HepG2 (cell line): ENCODE results near the gene FCN3. TPM values are rescaled to one million over a fixed set of nuclear protein-coding genes. Genes with fewer than 3 reads are reported as not detected.

ENCODE experiments used
- ATAC-seq: fragments of 200-7000 bp; cut with Tn5 transposase; 3 replicates; pipeline ENCODE4 v1.9.1; 2020; ENCODE audit warnings: mild to moderate bottlenecking, moderate library complexity
- BruUV-seq: library from RNA; stranded (reverse); fragments of 400-500 nt; replicated peaks from 2 replicates; lab custom pipeline; 2021; lab: Mats Ljungman, UMichigan
- CTCF ChIA-PET: fragments of 300-600 bp; formaldehyde crosslinking; extraction: SDS; loops from one replicate; lab custom pipeline; 2021; ENCODE audit warnings: low total read pairs, inconsistent platforms, low intra/inter-chr PET ratio; lab: Yijun Ruan, JAX
- POLR2A ChIA-PET: fragments of 350-600 bp; sonication (Branson Sonifier 250); formaldehyde crosslinking; loops from one replicate; lab custom pipeline; 2020; ENCODE audit warnings: antibody characterized with exemption, inconsistent platforms; lab: Yijun Ruan, JAX
- DNase-seq: peaks from one replicate; pipeline ENCODE4 v3.0.0-alpha.2; 2015; ENCODE audit warnings: low spot score
- FAIRE-seq: peaks from 3 replicates; lab custom pipeline; 2011; peaks lifted over from hg19 to GRCh38; lab: Jason Lieb, UNC
- H2AFZ ChIP-seq: one replicate; pipeline ENCODE4 v1.6.1; 2011; ENCODE audit warnings: low read length, inconsistent platforms
- H3K27ac ChIP-seq: fragments of 300-600 bp; 3 replicates; pipeline ENCODE4 v1.8.0; 2011; ENCODE audit warnings: mixed run types, mild to moderate bottlenecking, mixed read lengths, low read length, inconsistent platforms; ENCODE audit not compliant: insufficient read depth; ENCODE audit errors: extremely low read length
- H3K27me3 ChIP-seq, 2 experiments: fragments of 200-600 bp in 1 of 2; 2 replicates in 1 of 2; 3 replicates in 1 of 2; pipeline versions ENCODE4 v1.6.0 to v1.8.0; 2011; ENCODE audit warnings: low read length in 2 of 2, mild to moderate bottlenecking in 2 of 2, moderate library complexity in 2 of 2, inconsistent platforms in 1 of 2; ENCODE audit not compliant: insufficient read depth in 2 of 2, control insufficient read depth in 1 of 2
- H3K36me3 ChIP-seq, 2 experiments: fragments of 200-600 bp in 1 of 2; replicated peaks in 1 of 2; 2 replicates in 1 of 2; 3 replicates in 1 of 2; pipeline versions ENCODE4 v1.5.1 to v1.8.0; 2011; ENCODE audit warnings: low read length in 2 of 2, inconsistent platforms in 1 of 2; ENCODE audit not compliant: insufficient read depth in 2 of 2, control insufficient read depth in 1 of 2
- H3K4me1 ChIP-seq: 2 replicates; pipeline ENCODE4 v1.5.1; 2012; ENCODE audit warnings: low read length, inconsistent platforms; ENCODE audit not compliant: insufficient read depth
- H3K4me2 ChIP-seq: 2 replicates; pipeline ENCODE4 v1.6.0; 2011; ENCODE audit warnings: low read depth, low read length, inconsistent platforms
- H3K4me3 ChIP-seq, 3 experiments: fragments of 200-600 bp in 1 of 3; sonication (generic), shearing (Covaris generic) in 1 of 3; replicated peaks in 1 of 3; 2 replicates each; pipeline ENCODE4 v1.5.1; 2011 to 2016; ENCODE audit warnings: low read length in 3 of 3, inconsistent platforms in 2 of 3, low read depth in 2 of 3, mild to moderate bottlenecking in 2 of 3, control low read depth in 1 of 3, mixed read lengths in 1 of 3; ENCODE audit not compliant: insufficient read depth in 1 of 3
- H3K79me2 ChIP-seq: one replicate; pipeline ENCODE4 v1.6.1; 2011; ENCODE audit warnings: low read length, inconsistent platforms; ENCODE audit not compliant: insufficient read depth
- H3K9ac ChIP-seq: 2 replicates; pipeline ENCODE4 v1.6.0; 2011; ENCODE audit warnings: mild to moderate bottlenecking, low read depth, low read length, inconsistent platforms; ENCODE audit not compliant: insufficient read depth
- H3K9me3 ChIP-seq: 2 replicates; pipeline ENCODE4 v1.5.1; 2012; ENCODE audit warnings: mild to moderate bottlenecking, low read length
- H4K20me1 ChIP-seq: 2 replicates; pipeline ENCODE4 v1.6.0; 2011; ENCODE audit warnings: inconsistent platforms, mild to moderate bottlenecking, low read length, moderate library complexity; ENCODE audit not compliant: insufficient read depth
- CEBPB ChIP-seq: IDR thresholded peaks from 2 replicates; pipeline ENCODE4 v1.6.1; 2011; ENCODE audit warnings: low read depth, low read length, improper control_type of control experiment, borderline replicate concordance
- CERS6 ChIP-seq: sonication (generic); formaldehyde crosslinking; IDR thresholded peaks from 2 replicates; pipeline ENCODE4 v1.5.0; 2020; ENCODE audit warnings: missing genetic modification reagents
- HBP1 ChIP-seq: IDR thresholded peaks from 2 replicates; pipeline ENCODE4 v1.6.1; 2016; ENCODE audit warnings: low read depth, control low read depth
- NR2F6 ChIP-seq, 2 experiments: IDR thresholded peaks; 2 replicates each; pipeline ENCODE4 v1.6.1; 2016; ENCODE audit warnings: antibody characterized with exemption in 1 of 2, mild to moderate bottlenecking in 1 of 2
- PAWR ChIP-seq: sonication (generic); formaldehyde crosslinking; IDR thresholded peaks from 2 replicates; pipeline ENCODE4 v1.4.0; 2020; ENCODE audit warnings: missing genetic modification reagents, mild to moderate bottlenecking, borderline replicate concordance
- PTBP1 ChIP-seq: fragments of 200-400 bp; formaldehyde crosslinking; IDR thresholded peaks from 2 replicates; pipeline ENCODE4 v1.6.1; 2018; ENCODE audit warnings: low read length, low read depth; ENCODE audit not compliant: poor library complexity, severe bottlenecking
- RNF219 ChIP-seq: sonication (generic); formaldehyde crosslinking; IDR thresholded peaks from 2 replicates; pipeline ENCODE4 v1.5.0; 2020; ENCODE audit warnings: mild to moderate bottlenecking, missing genetic modification reagents
- TFDP1 ChIP-seq: IDR thresholded peaks from 2 replicates; pipeline ENCODE4 v1.6.1; 2016; ENCODE audit warnings: missing compliant biosample characterization, missing genetic modification reagents, borderline replicate concordance
- ZFAT ChIP-seq: sonication (generic); formaldehyde crosslinking; conservative IDR thresholded peaks from 2 replicates; pipeline ENCODE4 v1.8.1; 2023; ENCODE audit warnings: missing genetic modification reagents, inconsistent platforms
- ZFP1 ChIP-seq: IDR thresholded peaks from 2 replicates; pipeline ENCODE4 v1.6.1; 2016
- ZFYVE20 ChIP-seq: sonication (generic); formaldehyde crosslinking; IDR thresholded peaks from 2 replicates; pipeline ENCODE4 v1.8.0; 2023; ENCODE audit warnings: low read depth, mild to moderate bottlenecking, moderate library complexity, missing genetic modification reagents, borderline replicate concordance
- ZNF281 ChIP-seq: sonication (generic); formaldehyde crosslinking; IDR thresholded peaks from 2 replicates; pipeline ENCODE4 v1.4.0; 2020; ENCODE audit warnings: missing genetic modification reagents, borderline replicate concordance
- ZNF768 ChIP-seq: sonication (generic); formaldehyde crosslinking; IDR thresholded peaks from 2 replicates; pipeline ENCODE4 v1.4.0; 2020; ENCODE audit warnings: missing genetic modification reagents
- WGBS: methylation state at CpG from one replicate; pipeline ENCODE4 v1.1.6; 2017; ENCODE audit warnings: low lambda C conversion rate; 5-methylcytosine and 5-hydroxymethylcytosine counted together
- in situ Hi-C: cut with HindIII; loops from 2 replicates; pipeline ENCODE4 v1.10.0; 2017; ENCODE audit warnings: low pct_unique_long_range_greater_than_20kb; ENCODE audit not compliant: extremely low pct_ligation_motif_present
- intact Hi-C: fragments of 100-400 bp; cut with micrococcal nuclease; formaldehyde crosslinking; loops from one replicate; pipeline ENCODE4 v1.10.0; 2022; ENCODE audit not compliant: unreplicated experiment
- polyA plus RNA-seq, 8 experiments: library from polyadenylated mRNA; depleted of rRNA in 3 of 8; stranded (reverse) in 7 of 8; unstranded in 1 of 8; fragments of >200 nt; fragmentation: Illumina TruSeq in 4 of 8; extraction: Trizol in 4 of 8; gene quantifications; 2 replicates each; pipeline versions ENCODE4 v1.2.1 to v1.2.3, GENCODE V29; 2011 to 2016; ENCODE audit warnings: low read depth in 4 of 8, missing spikeins in 1 of 8, mixed read lengths in 1 of 8; ENCODE audit not compliant: insufficient read depth in 1 of 8
- total RNA-seq, 5 experiments: library from RNA; depleted of rRNA; stranded (reverse); fragments of >200 nt; fragmentation: Illumina TruSeq; extraction: Trizol; gene quantifications; 2 replicates each; pipeline ENCODE4 v1.2.3, GENCODE V29; 2016; ENCODE audit warnings: low read depth in 1 of 5

The FCN3 gene
- total and polyA plus RNA-seq, 2 of the 13 experiments (the other 11 are each of a cell fraction or from before 2014, with no cell fraction given): not detected

GRCh38 chr1:27364696-27365371 lies 9.8 kb downstream of the FCN3 start:
- Histone ChIP-seq H3K36me3 (no peaks in the 10 kb centered on the region), H3K4me2 (peak overlapping the region; percentile 84), H3K4me3 (peak overlapping the region; percentile 2 to 84 (median 16); a peak in 2 of 6 replicates), H3K27me3 (0 out of 5 replicates have a peak, but pooled peaks cover 0 to 6% of the 10 kb centered on the region in 2 experiments), H3K4me1 (peaks cover 27% of the 10 kb centered on the region), H3K9ac (no peak overlapping the region), H3K9me3 (no peaks in the 10 kb centered on the region), H3K79me2 (no peaks in the 10 kb centered on the region), H3K27ac (no peak overlapping the region), H2AFZ (peak overlapping the region; percentile 32), H4K20me1 (no peaks in the 10 kb centered on the region)
- in situ Hi-C loops: no loop called here
- no TSS peak for BruUV-seq
- POLR2A ChIA-PET: interaction anchor here (0.6 to 3.2 kb wide), 9 partner anchors 10 to 408 kb away, joined by 3 to 20 read pairs (median 4); partner anchors contain the start of genes IFI6, SLC9A1, STX12 and SYTL1
- DNase-seq (no peak), FAIRE-seq (no peak), ATAC-seq (peak; percentile 16; the same call in 2 of the 3 replicates)
- WGBS: 71% methylated on average over 11 of the region's 11 CpGs
- intact Hi-C loops: no loop called here
- CTCF ChIA-PET: no interaction called here
- TF ChIP-seq ZNF768 (0 out of 2 replicates have a peak, but pooled peaks have one; percentile 22), PAWR (CRISPR knock-in tag) (no peak), ZNF281 (CRISPR knock-in tag) (peak; percentile 45; the same call in 1 of the 2 replicates), RNF219 (no peak), PTBP1 (no peak), ZFYVE20 (CRISPR knock-in tag) (0 out of 2 replicates have a peak, but pooled peaks have one; percentile 50), HBP1 (CRISPR knock-in tag) (no peak), CERS6 (CRISPR knock-in tag) (no peak), ZFAT (CRISPR knock-in tag) (no peak), CEBPB (peak; percentile 31; the same call in 1 of the 2 replicates), NR2F6 (IDR thresholded peaks at IDR 0.05) (no peak), NR2F6 (CRISPR knock-in tag; IDR thresholded peaks at IDR 0.05) (no peak), ZFP1 (CRISPR knock-in tag) (0 out of 2 replicates have a peak, but pooled peaks have one; percentile 23), TFDP1 (CRISPR knock-in tag) (0 out of 2 replicates have a peak, but pooled peaks have one; percentile 31)
